Astrocyte of the hippocampus (primary cell): ENCODE measurements around the gene ELF1.
A peak's percentile ranks its signal among the peaks of the same experiment; 100 is the strongest.
"Not testable (repeated sequence)": the region's sequence is repeated elsewhere in the genome, so short reads cannot be mapped to it uniquely, and the experiment has no call there.

Experiments
- DNase-seq: peaks from one replicate; pipeline ENCODE4 v3.0.0; 2011; ENCODE audit warnings: low read depth, low spot score

The ELF1 gene

DNA sequence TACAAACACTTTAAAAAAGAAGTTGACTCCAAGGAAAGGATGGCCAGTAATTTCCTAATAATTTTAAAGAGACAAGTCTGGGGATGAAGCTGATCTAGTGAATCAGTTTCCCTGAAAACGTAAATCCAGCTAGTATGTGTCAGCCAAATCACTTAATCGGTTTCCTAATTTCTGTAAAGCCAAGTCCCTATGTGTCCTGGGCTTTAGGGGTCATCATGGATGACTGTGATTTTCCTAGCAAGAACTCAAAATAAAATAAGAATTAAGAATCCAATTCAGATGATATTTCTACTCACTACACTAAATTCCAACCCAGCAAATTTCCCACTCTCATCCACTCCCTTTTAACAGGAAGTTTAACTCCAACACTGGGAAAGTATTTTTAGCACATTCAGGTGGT, 35.9 kb downstream of the ELF1 start:
- no peak for DNase-seq

DNA sequence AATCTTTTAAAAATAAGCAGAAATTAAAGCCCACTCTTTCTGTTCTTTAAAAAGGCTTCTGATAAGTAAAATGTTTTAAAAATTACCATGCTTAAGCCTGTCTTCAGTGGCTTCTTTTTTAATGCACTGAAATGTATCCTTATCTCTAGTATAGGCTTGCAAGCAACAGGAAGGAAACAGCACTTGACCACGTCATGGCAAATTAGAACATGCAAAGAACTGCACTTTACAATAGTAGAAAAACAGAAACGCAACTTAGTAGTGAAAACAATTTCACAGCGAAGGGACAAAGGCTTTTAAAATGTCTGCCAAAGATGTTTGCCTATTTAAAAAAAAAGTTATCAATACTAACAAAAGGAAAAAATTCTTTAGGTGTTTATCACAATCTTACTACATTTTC, 36.3 kb downstream of the ELF1 start:
- peak; percentile 22 for DNase-seq

DNA sequence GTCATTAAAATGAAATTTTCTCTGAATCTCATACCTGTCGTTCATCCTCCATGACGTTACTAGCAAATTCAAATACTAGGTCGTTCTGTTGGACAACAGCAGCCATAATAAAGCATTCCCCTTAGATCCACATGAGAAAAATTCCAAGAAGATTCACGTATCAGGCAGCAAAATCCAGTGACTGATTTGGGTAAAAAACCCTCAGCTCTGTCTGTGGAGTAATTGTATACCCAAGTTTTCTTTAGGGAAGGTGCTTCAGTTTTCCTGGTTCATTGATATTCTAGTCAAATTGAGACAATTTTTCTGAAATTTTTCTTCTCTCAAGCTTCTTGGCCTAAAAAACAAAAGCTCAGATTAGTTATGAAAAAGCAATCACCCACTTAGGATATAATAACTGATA, 37.2 kb downstream of the ELF1 start:
- DNase-seq, result no peak

DNA sequence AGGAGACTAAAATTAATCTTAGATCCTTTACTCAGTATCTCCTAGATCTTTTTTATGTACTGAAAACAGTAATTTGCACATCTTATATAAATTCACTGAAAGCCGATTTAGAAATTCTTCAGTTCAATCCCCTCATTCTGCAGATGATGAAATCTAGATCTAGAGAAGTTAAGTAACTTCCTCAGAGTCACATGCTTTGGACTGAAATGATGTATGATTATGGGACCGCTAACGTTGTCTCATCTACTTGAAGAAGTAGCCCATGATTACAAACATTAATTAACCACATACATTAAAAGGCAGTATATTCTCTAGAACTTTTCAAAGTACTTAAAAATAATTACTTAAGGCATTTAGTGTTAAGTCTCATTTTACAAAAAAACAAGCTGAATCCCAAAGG, 37.8 kb downstream of the ELF1 start:
- no peak for DNase-seq

DNA sequence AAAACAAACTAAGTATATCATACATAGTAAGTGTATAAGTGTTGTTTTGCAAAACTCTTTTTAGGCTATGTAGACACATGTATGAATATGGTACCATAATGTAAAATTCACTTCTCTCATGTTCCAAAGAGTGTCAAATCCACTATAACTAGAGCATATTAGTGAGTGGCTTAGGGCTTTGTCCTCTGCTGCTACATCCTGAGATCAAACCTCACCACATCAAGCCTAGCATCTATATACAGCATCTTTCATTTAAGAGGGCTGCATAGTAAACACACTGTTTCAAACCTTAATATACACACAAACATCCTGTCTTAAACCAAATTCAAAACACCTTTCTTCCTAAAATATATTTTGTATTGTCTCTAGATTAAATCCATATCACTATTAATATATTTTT, 38.7 kb downstream of the ELF1 start:
- no peak for DNase-seq

DNA sequence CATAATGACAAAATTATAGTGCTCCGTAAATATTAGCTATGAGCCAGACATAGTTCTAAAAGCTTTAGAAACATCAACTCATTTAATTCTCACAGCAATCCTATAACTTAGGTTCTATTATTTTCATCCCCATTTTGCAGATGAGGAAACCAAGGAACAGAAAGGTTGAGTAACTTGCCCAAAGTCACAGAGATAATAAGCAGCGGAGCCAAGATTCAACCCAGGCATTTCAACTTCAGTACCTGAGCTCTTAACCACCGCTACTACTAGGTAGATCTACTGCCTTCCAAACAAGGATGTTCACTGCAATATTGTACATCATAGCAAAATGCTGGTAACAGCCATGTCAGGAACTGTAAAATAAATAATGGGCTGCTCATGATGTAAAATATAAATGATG, 39.9 kb downstream of the ELF1 start:
- DNase-seq, result no peak

DNA sequence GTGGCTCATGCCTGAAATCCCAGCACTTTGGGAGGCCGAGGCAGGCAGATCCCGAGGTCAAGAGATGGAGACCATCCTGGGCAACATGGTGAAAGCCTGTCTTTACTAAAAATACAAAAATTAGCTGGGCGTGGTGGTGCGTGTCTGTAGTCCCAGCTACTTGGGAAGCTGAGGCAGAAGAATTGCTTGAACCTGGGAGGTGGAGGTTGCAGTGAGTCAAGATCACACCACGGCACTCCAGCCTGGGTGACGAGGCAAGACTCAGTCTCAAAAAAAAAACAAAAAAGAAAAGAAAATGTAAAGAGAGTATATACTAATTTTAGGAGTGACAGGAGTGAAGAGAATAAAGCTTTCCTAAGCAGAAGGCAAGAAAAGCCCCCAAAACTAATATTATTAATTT, 41.0 kb downstream of the ELF1 start:
- not testable (repeated sequence) for DNase-seq

DNA sequence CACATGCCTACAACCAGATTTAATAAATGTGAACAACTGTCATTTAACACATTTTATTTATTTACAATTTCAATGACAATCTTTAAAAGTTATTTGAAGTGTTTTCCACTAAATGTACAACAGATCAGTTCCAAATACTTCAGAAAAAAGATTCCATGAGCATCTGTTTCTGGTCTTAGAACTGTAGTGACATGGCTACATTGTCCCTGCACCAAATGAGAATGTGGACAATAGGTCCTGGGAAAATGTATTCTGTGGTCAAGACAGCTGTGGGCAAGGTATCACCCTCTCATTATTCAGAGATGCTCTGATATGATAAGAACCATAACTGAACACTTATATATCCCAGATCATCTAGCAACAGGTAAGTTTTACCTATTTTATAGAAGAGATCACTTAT, 43.7 kb downstream of the ELF1 start:
- no peak for DNase-seq

DNA sequence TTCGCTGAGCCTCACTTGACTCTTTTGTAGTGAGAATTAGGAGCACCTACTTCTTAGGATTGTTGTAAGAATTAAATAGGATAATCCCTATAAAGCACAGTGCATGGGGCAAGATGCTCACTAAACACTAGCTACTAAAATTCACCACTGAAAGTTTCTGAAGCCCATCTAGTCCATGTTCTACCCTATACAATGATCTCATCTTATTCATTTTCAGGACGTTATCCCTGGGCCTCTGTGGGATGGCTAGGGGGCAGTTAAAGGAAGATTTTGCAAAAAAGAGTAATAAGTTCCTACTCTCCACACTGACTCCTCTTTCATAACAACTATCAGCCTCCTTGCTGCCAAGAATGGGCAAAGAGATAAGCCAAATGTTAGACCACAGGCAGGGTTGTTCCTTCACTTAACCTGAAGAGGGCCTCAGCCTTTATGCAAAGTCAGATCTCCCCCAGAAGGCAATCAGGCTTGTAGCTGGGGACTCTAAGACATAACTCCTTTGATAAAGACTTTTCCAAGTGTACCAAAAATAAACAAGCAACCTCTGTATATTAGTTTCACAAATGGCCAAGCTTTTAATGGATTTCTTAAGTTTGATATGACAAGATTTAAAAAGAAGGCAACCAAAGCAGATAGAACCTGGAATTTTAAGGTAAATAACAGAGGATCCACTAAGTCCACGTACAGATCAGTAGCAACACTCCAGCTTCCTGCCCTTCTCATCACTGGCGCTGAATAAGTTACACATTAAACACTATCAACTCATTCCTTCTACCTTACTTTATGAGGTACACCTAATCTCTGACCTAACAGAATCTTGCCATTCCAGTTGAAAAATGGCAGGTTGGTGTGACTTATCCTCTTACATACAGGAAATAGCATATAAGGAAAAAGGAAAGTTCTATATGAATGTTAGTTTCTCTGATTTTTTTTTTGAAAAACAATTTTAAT, 44.4 kb downstream of the ELF1 start:
- peak; percentile 22 for DNase-seq

DNA sequence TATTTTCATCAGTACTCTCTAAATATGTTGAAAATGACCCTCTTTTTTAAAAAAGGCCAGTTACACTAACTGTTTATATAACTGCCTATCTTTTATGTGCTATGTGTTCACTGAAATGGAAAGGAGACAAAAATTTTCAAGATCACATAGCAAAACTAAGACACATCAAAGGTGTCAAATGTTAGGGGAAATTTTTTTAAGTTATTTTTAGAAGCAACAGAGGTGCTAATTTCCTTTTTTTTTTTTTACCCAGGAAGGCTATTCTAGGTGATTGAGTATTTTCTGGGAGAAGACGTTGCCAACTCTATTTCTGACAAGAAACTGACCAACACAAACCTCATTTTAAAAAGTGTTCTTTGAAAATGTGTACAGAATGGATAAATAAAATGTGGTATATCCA, 45.7 kb downstream of the ELF1 start:
- no peak for DNase-seq

DNA sequence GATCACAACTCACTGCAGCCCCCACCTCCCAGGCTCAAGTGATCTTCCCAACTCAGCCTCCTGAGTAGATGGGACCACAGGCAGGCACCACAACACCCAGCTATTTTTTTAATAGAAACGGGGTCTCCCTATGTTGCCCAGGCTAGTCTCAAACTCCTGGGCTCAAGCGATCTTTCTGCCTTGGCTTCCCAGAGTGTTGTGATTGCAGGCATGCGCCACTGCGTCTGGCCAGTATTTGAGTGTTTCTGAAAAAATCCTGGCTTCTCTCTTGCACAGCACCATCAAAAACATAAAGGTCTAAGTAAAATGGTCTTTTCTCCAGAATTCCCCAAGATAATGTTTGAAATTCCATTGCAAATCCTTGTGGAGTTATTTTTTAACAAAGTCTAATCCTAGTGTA, 47.8 kb downstream of the ELF1 start:
- no peak for DNase-seq

DNA sequence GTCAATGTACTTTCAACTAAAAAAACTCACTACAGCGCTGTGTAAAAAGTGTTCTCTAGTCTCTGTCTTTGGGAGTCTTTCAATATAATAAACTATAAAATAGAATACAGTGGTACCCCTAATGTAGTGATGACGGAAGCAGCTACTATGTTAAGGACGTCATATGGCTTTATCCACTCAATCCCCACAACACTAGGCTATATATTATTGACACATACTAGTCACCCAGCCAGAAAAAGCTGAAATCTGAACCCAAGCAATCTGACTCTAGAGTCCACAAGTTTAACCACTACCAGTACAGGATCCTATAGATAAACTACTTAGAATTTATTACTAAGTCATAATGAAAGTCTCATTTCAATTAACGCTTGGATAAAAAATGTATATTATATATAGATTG, 48.3 kb downstream of the ELF1 start:
- DNase-seq, result no peak

DNA sequence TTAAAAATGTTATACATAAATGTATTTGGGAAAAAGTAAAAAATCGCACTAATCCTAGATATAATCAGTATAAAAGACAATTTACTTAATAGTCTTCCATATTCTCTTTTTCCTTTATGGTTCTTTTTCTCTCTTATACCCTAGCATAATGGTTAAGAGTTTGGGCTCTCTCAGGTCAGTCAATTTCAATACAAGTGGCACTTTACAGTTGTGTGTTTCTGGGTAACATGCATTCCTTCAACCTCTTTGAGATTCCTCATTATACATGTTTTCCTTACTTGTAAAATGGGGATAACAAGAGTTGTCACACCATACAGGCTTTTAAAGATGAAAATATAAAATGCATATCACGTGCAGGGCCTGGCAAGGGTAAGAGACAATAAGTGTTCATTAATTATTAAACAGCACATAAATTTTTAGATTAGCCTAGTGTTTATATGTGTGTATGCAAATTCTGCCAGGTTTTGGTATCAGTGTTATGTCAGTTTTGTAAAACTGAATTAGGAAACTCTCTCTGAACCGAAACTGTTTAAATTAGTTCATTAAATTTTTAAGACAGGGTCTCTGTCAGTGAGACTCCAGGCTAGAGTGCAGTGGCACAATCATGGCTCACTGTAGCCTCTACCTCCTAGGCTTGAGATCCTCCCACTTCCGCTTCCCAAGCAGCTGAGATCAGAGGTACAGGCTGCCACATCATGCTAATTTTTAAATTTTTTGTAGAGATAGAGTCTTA, 49.8 kb downstream of the ELF1 start:
- no peak for DNase-seq

DNA sequence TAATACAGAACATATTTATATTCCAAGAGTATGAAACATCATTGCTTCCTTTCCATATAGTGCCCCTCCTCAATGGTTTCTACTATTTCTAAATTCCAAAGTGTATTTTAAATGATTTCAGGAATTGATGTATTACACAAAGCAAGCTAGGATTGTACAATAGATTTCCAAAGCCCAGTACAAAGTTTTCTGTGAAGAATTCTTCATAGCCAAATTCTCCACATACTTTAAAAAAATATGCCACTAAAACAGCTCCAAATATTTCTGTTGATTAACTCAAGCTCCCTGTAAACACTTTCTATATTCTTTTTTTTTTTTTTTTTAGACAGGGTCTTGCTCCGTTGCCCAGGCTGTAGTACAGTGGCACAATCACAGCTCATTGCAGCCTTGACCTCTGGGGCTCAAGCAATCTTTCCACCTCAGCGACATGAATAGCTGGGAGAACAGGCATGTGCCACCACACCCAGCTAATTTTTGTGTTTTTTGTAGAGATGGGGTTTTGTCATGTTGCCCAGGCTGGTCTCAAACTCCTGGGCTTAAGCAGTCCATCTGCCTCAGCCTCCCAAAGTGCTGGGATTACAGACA, 50.6 kb downstream of the ELF1 start:
- no peak for DNase-seq

DNA sequence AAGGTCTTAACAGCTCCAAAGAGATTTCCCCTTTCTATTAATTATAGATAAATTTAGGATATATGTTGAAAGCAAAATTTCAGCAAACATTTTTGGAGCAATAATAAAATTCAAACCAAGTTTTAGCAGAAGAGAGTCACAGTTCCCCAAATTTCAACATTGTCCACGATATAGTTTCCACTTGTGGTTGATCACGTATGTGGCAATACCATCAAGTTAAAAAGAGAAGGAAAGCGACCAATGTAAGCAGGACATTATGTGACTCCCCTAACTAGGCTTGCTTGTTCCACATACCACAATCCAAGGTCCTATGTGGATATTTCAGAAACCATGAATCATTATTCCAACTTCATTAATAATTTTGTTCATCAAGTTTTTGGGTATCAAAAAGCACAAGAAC, 52.8 kb downstream of the ELF1 start:
- DNase-seq, result no peak

DNA sequence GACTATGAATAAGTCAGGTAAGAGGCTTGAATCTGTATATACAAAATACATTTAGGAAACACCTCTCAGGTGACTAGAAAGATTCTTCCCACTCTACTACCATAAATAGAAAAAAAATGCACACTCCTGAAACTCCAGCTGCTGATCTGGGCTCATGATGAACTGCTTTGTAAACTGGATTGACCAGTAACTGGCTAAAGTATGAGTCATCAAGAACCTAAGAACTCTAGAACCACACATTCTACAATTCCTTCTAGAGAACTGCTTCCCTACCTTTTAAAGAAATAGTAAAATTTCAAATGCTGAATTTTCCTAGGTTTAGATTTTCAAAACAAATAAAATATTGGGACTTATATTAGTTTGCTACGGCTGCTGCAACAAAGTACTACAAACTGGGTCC, 55.2 kb downstream of the ELF1 start:
- peak; percentile 11 for DNase-seq

DNA sequence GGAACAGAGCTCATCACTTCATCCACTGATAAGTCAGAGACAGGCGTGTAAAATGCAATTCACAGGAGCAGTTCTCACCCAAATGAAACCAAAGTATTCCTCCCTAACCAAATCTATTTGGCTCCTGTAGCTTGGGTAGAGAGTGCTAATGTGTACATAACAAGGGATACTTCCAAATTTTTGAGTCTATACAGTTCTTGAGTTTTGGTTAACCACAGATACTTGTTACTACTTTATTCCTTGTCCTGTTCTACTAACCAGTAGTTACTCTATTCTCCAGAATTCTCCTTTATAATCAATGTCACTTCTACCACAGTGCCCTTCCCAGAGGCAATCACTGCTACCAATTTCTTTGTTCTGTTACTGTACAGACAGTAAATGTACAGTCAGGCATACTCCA, 57.3 kb downstream of the ELF1 start:
- no peak for DNase-seq

DNA sequence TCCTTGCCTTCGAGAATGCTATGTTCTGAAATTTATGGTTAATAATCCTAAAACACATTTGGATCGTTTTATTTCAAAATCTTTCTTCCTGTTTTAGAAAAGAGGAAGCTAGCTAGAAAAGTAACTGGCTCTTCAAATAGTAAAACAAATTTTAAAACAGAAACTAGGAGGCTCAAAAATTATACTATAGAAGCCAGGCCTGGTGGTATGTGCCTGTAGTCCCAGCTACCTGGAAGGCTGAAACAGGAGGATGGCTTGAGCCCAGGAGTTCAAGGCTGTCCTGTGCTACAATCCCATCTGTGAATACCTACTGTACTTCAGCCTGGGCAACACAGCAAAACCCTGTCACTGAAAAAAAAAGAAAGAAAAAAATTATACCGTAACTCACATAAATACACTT, 57.9 kb downstream of the ELF1 start:
- no peak for DNase-seq

DNA sequence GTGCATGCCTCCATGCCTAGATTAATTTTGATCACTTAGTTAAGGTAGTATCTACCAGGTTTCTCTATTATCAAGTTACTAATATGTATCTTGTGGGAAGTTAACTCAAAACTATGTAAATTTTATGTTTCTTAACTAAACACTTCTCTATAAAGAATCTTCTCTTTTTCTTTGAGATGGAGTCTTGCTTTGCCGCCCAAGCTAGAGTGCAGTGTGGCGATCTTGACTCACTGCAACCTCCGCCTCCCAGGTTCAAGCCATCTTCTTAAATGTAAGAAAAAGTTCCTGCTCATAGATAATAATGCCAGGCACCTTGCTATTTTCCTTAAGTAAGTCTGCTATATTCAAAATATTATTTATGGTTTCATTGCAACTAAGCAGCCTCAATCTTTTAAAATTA, 58.4 kb downstream of the ELF1 start:
- no peak for DNase-seq

DNA sequence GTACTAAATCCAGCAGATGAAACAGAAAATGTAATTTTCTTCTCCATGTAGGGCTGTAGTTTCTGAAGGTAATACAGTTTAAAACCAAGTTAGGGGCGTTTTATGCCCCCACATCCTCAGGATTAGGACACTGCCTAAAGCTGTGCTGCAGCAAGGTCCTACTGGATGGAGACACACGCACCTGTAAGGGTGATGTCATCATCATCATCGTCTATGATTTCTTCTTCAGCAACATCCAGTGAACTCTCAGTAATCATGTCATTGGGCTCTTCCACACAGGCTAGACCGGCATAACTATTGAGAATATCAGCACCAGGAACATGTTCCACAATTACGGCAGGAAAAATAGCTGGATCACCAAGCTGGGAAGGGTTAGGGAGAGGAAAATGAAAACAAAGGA, 60.5 kb downstream of the ELF1 start:
- no peak for DNase-seq

DNA sequence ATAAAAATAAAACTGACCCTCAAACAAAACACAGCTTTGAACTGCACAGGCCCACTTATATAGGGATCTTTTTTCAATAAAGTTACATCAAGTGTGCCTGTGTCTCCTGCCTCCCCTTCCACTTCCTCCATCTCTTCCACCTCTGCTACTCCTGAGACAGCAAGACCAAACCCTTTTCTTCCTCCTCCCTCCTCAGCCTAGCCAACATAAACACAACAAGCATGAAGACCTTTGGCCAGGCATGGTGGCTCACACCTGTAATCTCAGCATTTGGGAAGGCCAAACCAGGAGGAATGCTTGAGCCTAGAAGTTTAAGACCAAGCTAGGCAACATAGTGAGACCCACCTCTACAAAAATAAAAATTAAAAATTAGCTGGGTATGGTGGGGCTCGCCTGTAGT, 72.6 kb downstream of the ELF1 start:
- no peak for DNase-seq

DNA sequence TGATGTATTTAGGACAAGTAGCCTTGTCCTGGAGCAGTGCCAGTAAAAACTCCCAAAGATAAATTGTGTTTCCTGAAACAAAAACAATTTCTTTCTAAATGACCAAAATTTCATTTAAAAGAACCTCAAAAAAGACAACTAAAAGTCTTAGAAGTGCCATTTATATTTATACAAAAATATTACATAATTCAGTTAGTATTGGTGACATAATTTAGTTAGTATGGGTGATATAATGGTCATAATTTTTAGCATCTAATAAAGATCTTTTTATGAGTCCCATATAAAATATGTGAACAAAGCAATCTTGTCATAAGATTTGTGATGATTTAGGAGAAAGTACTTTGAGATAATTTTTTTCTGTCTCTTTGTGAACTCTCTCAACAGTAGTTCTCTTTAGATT, 76.0 kb downstream of the ELF1 start:
- no peak for DNase-seq

DNA sequence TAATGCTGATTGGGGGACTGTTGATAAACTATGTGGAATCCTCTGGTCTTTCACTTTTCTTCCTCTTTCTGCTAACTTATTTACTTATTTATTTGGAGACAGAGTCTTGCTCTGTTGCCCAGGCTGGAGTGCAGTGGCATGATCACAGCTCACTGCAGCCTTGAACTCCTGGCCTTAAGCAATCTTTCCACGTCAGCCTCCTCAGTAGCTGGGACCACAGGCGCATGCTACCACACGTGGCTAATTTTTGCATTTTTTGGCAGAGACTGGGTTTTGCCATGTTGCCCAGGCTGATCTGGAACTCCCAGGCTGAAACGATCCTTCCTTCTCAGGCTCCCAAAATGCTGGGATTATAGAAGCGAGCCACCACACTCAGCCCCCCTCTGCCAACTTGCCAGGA, 77.5 kb downstream of the ELF1 start:
- no peak for DNase-seq
